Fibroblast of lung (primary cell): Measurements from ENCODE around the gene MROH8. TPM values are rescaled to one million over a fixed set of nuclear protein-coding genes. Genes with fewer than 3 reads are reported as not detected.

ENCODE experiments used
- DNase-seq, 2 donors: peaks; one replicate each; pipeline versions ENCODE4 v3.0.0 to v3.0.0-alpha.2; 2010; ENCODE audit warnings: low read depth in 2 of 2
- H2AFZ ChIP-seq: 2 replicates; pipeline ENCODE4 v1.5.1; 2012; ENCODE audit warnings: low read length, control low read depth, inconsistent platforms
- H3K27ac ChIP-seq: 2 replicates; pipeline ENCODE4 v1.5.1; 2011; ENCODE audit warnings: low read length, control low read depth; ENCODE audit not compliant: insufficient read depth
- H3K27me3 ChIP-seq: 2 replicates; pipeline ENCODE4 v1.5.1; 2011; ENCODE audit warnings: mild to moderate bottlenecking, low read length; ENCODE audit not compliant: control insufficient read depth, insufficient read depth
- H3K36me3 ChIP-seq: 2 replicates; pipeline ENCODE4 v1.5.1; 2011; ENCODE audit warnings: low read length; ENCODE audit not compliant: control insufficient read depth, insufficient read depth
- H3K4me1 ChIP-seq: 2 replicates; pipeline ENCODE4 v1.5.1; 2011; ENCODE audit warnings: low read length; ENCODE audit not compliant: control insufficient read depth, insufficient read depth; ENCODE audit errors: extremely low read depth
- H3K4me2 ChIP-seq: 2 replicates; pipeline ENCODE4 v1.5.1; 2011; ENCODE audit warnings: low read length, control low read depth; ENCODE audit not compliant: insufficient read depth; ENCODE audit errors: extremely low read depth
- H3K4me3 ChIP-seq, 4 experiments: fragments of 200-600 bp in 1 of 4; sonication (generic) in 1 of 4; replicated peaks in 1 of 4; 2 replicates each; pipeline ENCODE4 v1.5.1; 2011 to 2016; ENCODE audit warnings: low read length in 4 of 4, low read depth in 3 of 4, mild to moderate bottlenecking in 3 of 4, control low read depth in 2 of 4, inconsistent platforms in 1 of 4, mixed read lengths in 1 of 4; ENCODE audit not compliant: insufficient read depth in 1 of 4; ENCODE audit errors: control extremely low read depth in 1 of 4
- H3K79me2 ChIP-seq: 2 replicates; pipeline ENCODE4 v1.5.1; 2012; ENCODE audit warnings: mild to moderate bottlenecking, low read length, inconsistent platforms; ENCODE audit not compliant: control insufficient read depth, insufficient read depth
- H3K9ac ChIP-seq: 2 replicates; pipeline ENCODE4 v1.5.1; 2011; ENCODE audit warnings: mild to moderate bottlenecking, low read length, control low read depth; ENCODE audit not compliant: insufficient read depth
- H3K9me3 ChIP-seq: 2 replicates; pipeline ENCODE4 v1.5.1; 2012; ENCODE audit warnings: low read depth, low read length; ENCODE audit not compliant: control insufficient read depth, insufficient read depth
- H4K20me1 ChIP-seq: 2 replicates; pipeline ENCODE4 v1.5.1; 2011; ENCODE audit warnings: low read length; ENCODE audit not compliant: control insufficient read depth, insufficient read depth; ENCODE audit errors: extremely low read depth
- EZH2 ChIP-seq: IDR thresholded peaks from 2 replicates; pipeline ENCODE4 v1.5.1; 2012; ENCODE audit warnings: low read length, control low read depth, mild to moderate bottlenecking; ENCODE audit errors: missing control alignments
- polyA plus RNA-seq, 2 donors: library from polyadenylated mRNA; depleted of rRNA in 1 of 2; stranded (reverse) in 1 of 2; unstranded in 1 of 2; fragments of >200 nt; gene quantifications; 2 replicates each; pipeline ENCODE4 v1.2.1, GENCODE V29; 2011 to 2012; ENCODE audit warnings: missing spikeins in 1 of 2
- total RNA-seq: library from RNA; depleted of rRNA; stranded (reverse); fragments of >200 nt; gene quantifications from 2 replicates; pipeline ENCODE4 v1.2.1, GENCODE V29; 2014
- TF ChIP-seq, protein P1 (sequence below), 2 donors: IDR thresholded peaks in 1 of 2; conservative IDR thresholded peaks in 1 of 2; 1 replicate in 1 of 2; 2 replicates in 1 of 2; pipeline ENCODE4 v1.5.1; 2011 to 2012; ENCODE audit warnings: low read length in 2 of 2, control low read depth in 1 of 2, inconsistent platforms in 1 of 2, low read depth in 1 of 2, mild to moderate bottlenecking in 1 of 2

MROH8 gene
- total and polyA plus RNA-seq, 2 donors (not counting 1 experiment from before 2014, with no cell fraction given), result 1.2 to 2.9 TPM

- Histone ChIP-seq H4K20me1 (no peaks in the 10 kb centered on the region), H2AFZ (no peak overlapping the region), H3K36me3 (peaks cover 14% of the 10 kb centered on the region), H3K9ac (peak overlapping the region; percentile 27), H3K27ac (peak overlapping the region; percentile 55), H3K4me1 (peaks cover 7% of the 10 kb centered on the region), H3K9me3 (no peaks in the 10 kb centered on the region), H3K4me3 (peak overlapping the region in 2 of 4 experiments; percentile 2 to 32), H3K79me2 (peaks cover 24% of the 10 kb centered on the region), H3K4me2 (peak overlapping the region; percentile 65), H3K27me3 (no peaks in the 10 kb centered on the region)
- no peak for DNase-seq
- TF ChIP-seq EZH2, result no peak
- TF ChIP-seq, protein P1, sequence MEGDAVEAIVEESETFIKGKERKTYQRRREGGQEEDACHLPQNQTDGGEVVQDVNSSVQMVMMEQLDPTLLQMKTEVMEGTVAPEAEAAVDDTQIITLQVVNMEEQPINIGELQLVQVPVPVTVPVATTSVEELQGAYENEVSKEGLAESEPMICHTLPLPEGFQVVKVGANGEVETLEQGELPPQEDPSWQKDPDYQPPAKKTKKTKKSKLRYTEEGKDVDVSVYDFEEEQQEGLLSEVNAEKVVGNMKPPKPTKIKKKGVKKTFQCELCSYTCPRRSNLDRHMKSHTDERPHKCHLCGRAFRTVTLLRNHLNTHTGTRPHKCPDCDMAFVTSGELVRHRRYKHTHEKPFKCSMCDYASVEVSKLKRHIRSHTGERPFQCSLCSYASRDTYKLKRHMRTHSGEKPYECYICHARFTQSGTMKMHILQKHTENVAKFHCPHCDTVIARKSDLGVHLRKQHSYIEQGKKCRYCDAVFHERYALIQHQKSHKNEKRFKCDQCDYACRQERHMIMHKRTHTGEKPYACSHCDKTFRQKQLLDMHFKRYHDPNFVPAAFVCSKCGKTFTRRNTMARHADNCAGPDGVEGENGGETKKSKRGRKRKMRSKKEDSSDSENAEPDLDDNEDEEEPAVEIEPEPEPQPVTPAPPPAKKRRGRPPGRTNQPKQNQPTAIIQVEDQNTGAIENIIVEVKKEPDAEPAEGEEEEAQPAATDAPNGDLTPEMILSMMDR (conservative IDR thresholded peaks at IDR 0.05 in 1 of 2, IDR thresholded peaks at IDR 0.05 in 1 of 2; ENCODE audit: low read depth in 1 of 2, low read length in 2 of 2), result no peak
These were observed 22.4 kb upstream of the MROH8 start for GRCh38 chr20:37201827-37202162.

- Histone ChIP-seq H3K27me3 (no peaks in the 10 kb centered on the region), H3K79me2 (peaks cover 29% of the 10 kb centered on the region), H3K4me2 (peak overlapping the region; percentile 65), H3K4me1 (peaks cover 7% of the 10 kb centered on the region), H4K20me1 (no peaks in the 10 kb centered on the region), H3K27ac (peak overlapping the region; percentile 55), H3K36me3 (peaks cover 14% of the 10 kb centered on the region), H3K4me3 (no peak overlapping the region), H3K9me3 (no peaks in the 10 kb centered on the region), H2AFZ (no peak overlapping the region), H3K9ac (no peak overlapping the region)
- no peak for TF ChIP-seq EZH2
- TF ChIP-seq, protein P1 (conservative IDR thresholded peaks at IDR 0.05 in 1 of 2, IDR thresholded peaks at IDR 0.05 in 1 of 2; ENCODE audit: low read depth in 1 of 2, low read length in 2 of 2), result no peak
- DNase-seq, result no peak
These were observed 21.8 kb upstream of the MROH8 start for GRCh38 chr20:37200926-37201826.

DNA sequence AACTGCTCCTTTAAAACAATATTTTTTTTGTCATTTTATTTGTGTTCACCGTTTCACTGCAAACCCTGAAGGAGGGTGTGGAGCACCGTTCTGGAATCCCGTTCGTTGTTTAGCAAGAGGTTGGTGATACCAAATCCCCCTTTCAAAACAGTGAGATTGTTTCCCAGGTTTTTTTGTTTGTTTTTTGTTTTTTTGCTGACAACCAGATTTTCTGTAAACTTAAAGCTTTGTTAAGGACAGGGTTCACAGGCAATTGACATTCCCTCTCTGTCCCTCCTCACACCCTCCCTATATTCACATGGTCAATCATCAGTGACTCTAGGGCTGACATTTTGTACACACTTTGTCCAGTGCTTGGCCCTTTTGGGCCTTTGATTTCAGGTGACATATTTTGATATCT is 21.0 kb upstream of the MROH8 start:
- TF ChIP-seq, protein P1 (conservative IDR thresholded peaks at IDR 0.05 in 1 of 2, IDR thresholded peaks at IDR 0.05 in 1 of 2; ENCODE audit: low read depth in 1 of 2, low read length in 2 of 2), result no peak
- TF ChIP-seq EZH2, result no peak
- H3K27ac ChIP-seq, result no peak overlapping the region
- H3K36me3 ChIP-seq, result peaks cover 14% of the 10 kb centered on the region

More for the DNA sequence above, 21.0 kb upstream of the MROH8 start:
- Histone ChIP-seq H3K4me1 (peaks cover 7% of the 10 kb centered on the region), H3K79me2 (peaks cover 30% of the 10 kb centered on the region), H3K9ac (no peak overlapping the region), H3K4me3 (no peak overlapping the region), H2AFZ (no peak overlapping the region), H3K27me3 (no peaks in the 10 kb centered on the region), H3K4me2 (no peak overlapping the region), H3K9me3 (no peaks in the 10 kb centered on the region), H4K20me1 (peaks cover under 1% of the 10 kb centered on the region)
- DNase-seq, result no peak
